Gastrocnemius medialis (tissue), 4 donors: Measurements from ENCODE around the gene ENC1.

ENCODE experiments used
- CTCF ChIP-seq, 5 experiments: fragments of 450-650 bp in 3 of 5; fragments of 200-600 bp in 2 of 5; sonication (generic) in 2 of 5; IDR thresholded peaks in 4 of 5; conservative IDR thresholded peaks in 1 of 5; 1 replicate in 4 of 5; 2 replicates in 1 of 5; pipeline ENCODE4 v1.5.1; 2016 to 2019; ENCODE audit warnings: antibody characterized with exemption in 5 of 5, mild to moderate bottlenecking in 3 of 5, moderate library complexity in 3 of 5
- POLR2A ChIP-seq, 2 donors: fragments of 450-650 bp; IDR thresholded peaks; one replicate each; pipeline ENCODE4 v1.6.1; 2017; ENCODE audit warnings: antibody characterized with exemption in 2 of 2, mild to moderate bottlenecking in 2 of 2, moderate library complexity in 2 of 2

- no peak for TF ChIP-seq CTCF (IDR thresholded peaks at IDR 0.05 in 4 of 5, conservative IDR thresholded peaks at IDR 0.05 in 1 of 5)
- TF ChIP-seq POLR2A (IDR thresholded peaks at IDR 0.05): no peak
Measured at GRCh38 chr5:74634611-74635286, 5.8 kb downstream of the ENC1 start.
